HEK293T (cell line): Measurements from ENCODE around the gene SPAG16.

Experiments
- CTCF ChIA-PET: fragments of 350-600 bp; formaldehyde crosslinking; extraction: SDS; loops from one replicate; lab custom pipeline; 2021; ENCODE audit warnings: antibody characterized with exemption, inconsistent platforms; lab: Yijun Ruan, JAX
- POLR2A ChIA-PET: fragments of 350-600 bp; formaldehyde crosslinking; extraction: SDS; loops from one replicate; lab custom pipeline; 2020; ENCODE audit warnings: antibody characterized with exemption, inconsistent platforms; lab: Yijun Ruan, JAX
- DNase-seq: peaks from one replicate; pipeline ENCODE4 v3.0.0; 2012; ENCODE audit warnings: mixed read lengths; ENCODE audit errors: extremely low spot score
- ARNT ChIP-seq: fragments of 450-650 bp; IDR thresholded peaks from 2 replicates; pipeline ENCODE4 v1.6.1; 2017; ENCODE audit warnings: mild to moderate bottlenecking
- BHLHE40 ChIP-seq: fragments of 450-650 bp; IDR thresholded peaks from 2 replicates; pipeline ENCODE4 v1.6.1; 2016; ENCODE audit warnings: mild to moderate bottlenecking, moderate library complexity, borderline replicate concordance
- CTBP1 ChIP-seq: fragments of 450-650 bp; IDR thresholded peaks from 2 replicates; pipeline ENCODE4 v1.6.1; 2016; ENCODE audit warnings: borderline replicate concordance
- ELF4 ChIP-seq: fragments of 450-650 bp; IDR thresholded peaks from 2 replicates; pipeline ENCODE4 v1.6.1; 2017; ENCODE audit warnings: antibody characterized with exemption
- FOXA1 ChIP-seq: fragments of 450-650 bp; IDR thresholded peaks from 2 replicates; pipeline ENCODE4 v1.6.1; 2016; ENCODE audit warnings: mild to moderate bottlenecking
- FOXK2 ChIP-seq: fragments of 450-650 bp; IDR thresholded peaks from 2 replicates; pipeline ENCODE4 v1.6.1; 2016; ENCODE audit warnings: mild to moderate bottlenecking
- FOXM1 ChIP-seq: fragments of 450-650 bp; IDR thresholded peaks from 2 replicates; pipeline ENCODE4 v1.6.1; 2017; ENCODE audit warnings: mild to moderate bottlenecking, borderline replicate concordance
- HDGF ChIP-seq: fragments of 450-650 bp; IDR thresholded peaks from 2 replicates; pipeline ENCODE4 v1.6.1; 2017; ENCODE audit warnings: antibody characterized with exemption, borderline replicate concordance
- L3MBTL2 ChIP-seq: fragments of 450-650 bp; conservative IDR thresholded peaks from 2 replicates; pipeline ENCODE4 v1.6.1; 2016; ENCODE audit warnings: mild to moderate bottlenecking
- LEF1 ChIP-seq: fragments of 450-650 bp; IDR thresholded peaks from 2 replicates; pipeline ENCODE4 v1.6.1; 2017; ENCODE audit warnings: mild to moderate bottlenecking, borderline replicate concordance
- NFRKB ChIP-seq: fragments of 450-650 bp; IDR thresholded peaks from 2 replicates; pipeline ENCODE4 v1.6.1; 2016; ENCODE audit warnings: mild to moderate bottlenecking, moderate library complexity
- SP1 ChIP-seq: fragments of 450-650 bp; IDR thresholded peaks from 2 replicates; pipeline ENCODE4 v1.6.1; 2017
- SUZ12 ChIP-seq: fragments of 450-650 bp; IDR thresholded peaks from 2 replicates; pipeline ENCODE4 v1.6.1; 2016; ENCODE audit warnings: mild to moderate bottlenecking
- TARDBP ChIP-seq: fragments of 450-650 bp; IDR thresholded peaks from 2 replicates; pipeline ENCODE4 v1.6.1; 2016
- ZNF384 ChIP-seq: fragments of 450-650 bp; IDR thresholded peaks from 2 replicates; pipeline ENCODE4 v1.6.1; 2016
- TF ChIP-seq, protein P1 (sequence below): fragments of 450-650 bp; IDR thresholded peaks from 2 replicates; pipeline ENCODE4 v1.6.1; 2016

The SPAG16 gene

DNA sequence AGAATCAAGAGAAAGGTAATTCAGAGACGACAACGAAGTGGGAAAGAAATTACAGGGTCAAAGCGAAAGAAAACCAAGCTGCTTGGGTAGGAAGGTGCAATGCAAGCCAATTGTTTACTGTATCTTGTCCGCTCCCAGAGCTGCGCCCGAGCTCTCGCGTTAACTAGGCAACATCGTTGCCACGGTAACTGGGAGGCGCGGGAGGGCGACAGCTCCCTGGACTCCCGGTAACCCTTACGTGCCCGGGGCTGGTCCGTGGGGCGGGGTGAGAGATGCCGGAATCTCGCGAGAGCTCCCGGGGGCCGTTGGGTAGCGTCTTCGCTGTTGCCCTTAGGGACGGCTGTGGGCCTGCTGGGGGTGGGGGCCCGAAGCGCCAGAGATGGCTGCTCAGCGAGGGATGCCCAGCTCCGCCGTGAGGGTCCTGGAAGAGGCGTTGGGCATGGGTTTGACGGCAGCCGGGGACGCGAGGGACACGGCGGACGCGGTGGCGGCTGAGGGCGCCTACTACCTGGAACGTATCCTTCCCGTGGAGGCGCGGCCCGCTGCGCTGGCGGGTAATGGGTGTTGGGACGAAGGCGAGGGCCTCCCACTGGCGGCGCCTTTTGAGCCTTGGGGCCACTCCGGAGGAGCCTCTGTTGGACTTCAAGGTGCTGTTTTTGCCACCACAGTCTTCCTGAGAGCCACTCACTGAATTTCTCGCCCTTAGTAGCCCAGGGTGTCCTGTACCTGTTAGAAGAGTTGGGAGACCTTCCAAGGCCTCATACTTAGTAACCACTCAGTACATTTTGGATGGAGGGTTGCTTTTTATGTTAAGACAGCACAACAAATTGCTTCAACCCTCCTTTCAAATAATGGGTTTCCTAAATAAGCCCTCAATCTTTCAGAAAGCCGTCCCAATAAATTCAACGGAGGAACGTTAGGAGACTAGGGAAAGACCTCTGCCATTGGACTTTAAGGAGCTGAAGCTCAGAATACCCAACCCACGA lies at the start of gene SPAG16:
SPAG16 (plus strand) TSS at position 360 of the 986 bp plus-strand sequence.
- ChIA-PET POLR2A (interaction anchor here (0.7 to 0.8 kb wide), 5 partner anchors 10 to 1121 kb away, joined by 3 read pairs; no protein-coding TSS in a partner anchor), CTCF (no interaction called here)
- no peak for TF ChIP-seq FOXA1
- TF ChIP-seq L3MBTL2 = peak; percentile 69
- TF ChIP-seq FOXM1 = 0 out of 2 replicates have a peak, but pooled peaks have one; percentile 49
- peak; percentile 98 for DNase-seq

DNA sequence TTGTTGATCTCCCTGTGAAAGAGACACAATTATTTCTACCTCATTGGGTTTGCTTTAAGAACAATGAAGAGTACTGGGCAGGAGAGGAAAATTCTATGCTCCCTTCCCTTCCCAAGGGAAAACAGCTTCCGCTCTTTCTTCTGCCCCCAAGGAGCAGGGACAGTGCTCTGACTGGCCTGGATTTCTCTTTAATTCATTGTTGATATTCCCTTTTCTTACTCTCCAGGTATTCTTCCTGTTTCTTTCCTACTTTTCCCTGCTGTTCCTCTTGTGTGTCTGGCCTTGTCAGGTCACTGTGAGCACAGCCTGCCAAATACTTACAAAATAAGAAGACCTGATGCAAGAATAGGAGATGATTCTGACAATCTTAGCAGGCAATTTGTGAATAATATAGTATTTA lies 49.6 kb upstream of the SPAG16 start:
- DNase-seq = no peak

DNA sequence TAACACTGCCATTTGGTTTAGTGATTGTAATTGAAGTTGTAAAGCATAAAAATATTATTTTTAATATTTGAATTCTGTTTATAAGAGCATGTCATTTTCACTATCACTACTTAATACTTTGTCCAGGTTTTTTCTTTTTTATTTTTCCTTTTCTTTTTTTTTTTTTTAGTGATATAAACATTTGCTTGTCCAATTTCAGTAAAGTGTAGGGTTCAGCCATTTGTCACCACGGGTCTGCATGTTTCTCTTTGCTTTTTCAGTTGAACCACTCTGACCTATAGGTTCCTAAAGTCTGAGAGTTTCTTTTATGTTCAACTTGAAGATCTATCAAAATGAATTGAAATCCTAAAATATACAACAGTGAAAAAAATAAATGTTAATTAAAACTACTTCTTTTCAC lies 48.5 kb upstream of the SPAG16 start:
- TF ChIP-seq BHLHE40 = no peak
- no peak for TF ChIP-seq FOXK2
- TF ChIP-seq TARDBP = no peak
- TF ChIP-seq HDGF = no peak
- TF ChIP-seq NFRKB = no peak
- TF ChIP-seq ELF4 = no peak
- no peak for TF ChIP-seq SP1
- TF ChIP-seq LEF1 = no peak
- TF ChIP-seq FOXA1 = no peak
- TF ChIP-seq CTBP1 = no peak
- TF ChIP-seq, protein P1, sequence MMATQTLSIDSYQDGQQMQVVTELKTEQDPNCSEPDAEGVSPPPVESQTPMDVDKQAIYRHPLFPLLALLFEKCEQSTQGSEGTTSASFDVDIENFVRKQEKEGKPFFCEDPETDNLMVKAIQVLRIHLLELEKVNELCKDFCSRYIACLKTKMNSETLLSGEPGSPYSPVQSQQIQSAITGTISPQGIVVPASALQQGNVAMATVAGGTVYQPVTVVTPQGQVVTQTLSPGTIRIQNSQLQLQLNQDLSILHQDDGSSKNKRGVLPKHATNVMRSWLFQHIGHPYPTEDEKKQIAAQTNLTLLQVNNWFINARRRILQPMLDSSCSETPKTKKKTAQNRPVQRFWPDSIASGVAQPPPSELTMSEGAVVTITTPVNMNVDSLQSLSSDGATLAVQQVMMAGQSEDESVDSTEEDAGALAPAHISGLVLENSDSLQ = no peak
- no peak for TF ChIP-seq ZNF384
- no peak for TF ChIP-seq FOXM1
- TF ChIP-seq L3MBTL2 = no peak
- TF ChIP-seq ARNT = no peak
- TF ChIP-seq SUZ12 = no peak
- CTCF ChIA-PET = no interaction called here
- POLR2A ChIA-PET = no interaction called here
- DNase-seq = no peak

More for the DNA sequence above, 49.6 kb upstream of the SPAG16 start:
- TF ChIP-seq ARNT (no peak), BHLHE40 (no peak), NFRKB (no peak), ZNF384 (no peak), SUZ12 (no peak), FOXM1 (no peak), HDGF (no peak), FOXA1 (no peak), TARDBP (no peak), FOXK2 (no peak), LEF1 (no peak), L3MBTL2 (no peak), ELF4 (no peak), CTBP1 (no peak), SP1 (no peak)
- TF ChIP-seq, protein P1 = no peak
- CTCF ChIA-PET = no interaction called here
- POLR2A ChIA-PET = no interaction called here

DNA sequence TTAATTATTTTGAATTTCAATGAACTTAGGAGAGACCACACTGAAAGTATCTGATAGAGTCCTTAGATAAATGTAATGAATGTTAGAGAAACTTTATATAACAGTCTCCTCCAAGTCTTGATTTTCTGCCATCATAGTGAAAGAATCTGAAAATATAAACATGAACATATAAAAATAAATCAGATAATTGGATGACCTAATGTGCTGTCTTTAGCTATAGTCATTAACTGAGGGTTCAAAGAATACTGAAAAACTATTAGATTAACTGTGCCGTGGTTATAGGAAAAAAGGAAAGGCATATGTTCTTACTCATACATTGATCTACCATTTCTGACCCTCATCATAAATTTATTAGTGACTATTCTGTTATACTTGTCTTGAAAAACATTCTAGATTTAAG lies 47.0 kb upstream of the SPAG16 start:
- DNase-seq = no peak
- TF ChIP-seq SUZ12 = no peak
- no peak for TF ChIP-seq L3MBTL2
- ChIA-PET POLR2A (no interaction called here), CTCF (no interaction called here)

DNA sequence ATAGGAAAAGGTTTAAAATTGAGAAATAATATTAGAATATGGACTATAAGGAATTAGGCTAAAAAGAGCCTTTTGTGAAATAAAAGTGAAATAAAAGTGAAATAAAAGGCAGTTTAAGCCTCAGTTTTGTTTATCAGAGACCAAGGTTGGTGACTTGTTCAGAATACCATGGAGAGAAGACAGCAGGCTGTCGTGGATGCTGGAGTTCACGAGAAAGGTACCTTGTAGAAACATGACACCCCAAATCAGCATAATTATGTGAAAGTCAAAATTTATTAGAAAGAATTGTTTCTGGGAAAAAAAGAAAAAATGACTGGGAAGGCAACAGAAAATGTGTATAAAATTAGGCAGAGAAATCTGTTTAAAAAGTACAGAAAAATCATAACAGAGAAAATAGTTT lies 46.5 kb upstream of the SPAG16 start:
- POLR2A ChIA-PET = no interaction called here
- DNase-seq = no peak
- CTCF ChIA-PET = no interaction called here
- TF ChIP-seq NFRKB (no peak), FOXA1 (no peak), CTBP1 (no peak), HDGF (no peak), ARNT (no peak), L3MBTL2 (no peak), FOXM1 (no peak), SUZ12 (no peak), SP1 (no peak)
- TF ChIP-seq, protein P1 = no peak

DNA sequence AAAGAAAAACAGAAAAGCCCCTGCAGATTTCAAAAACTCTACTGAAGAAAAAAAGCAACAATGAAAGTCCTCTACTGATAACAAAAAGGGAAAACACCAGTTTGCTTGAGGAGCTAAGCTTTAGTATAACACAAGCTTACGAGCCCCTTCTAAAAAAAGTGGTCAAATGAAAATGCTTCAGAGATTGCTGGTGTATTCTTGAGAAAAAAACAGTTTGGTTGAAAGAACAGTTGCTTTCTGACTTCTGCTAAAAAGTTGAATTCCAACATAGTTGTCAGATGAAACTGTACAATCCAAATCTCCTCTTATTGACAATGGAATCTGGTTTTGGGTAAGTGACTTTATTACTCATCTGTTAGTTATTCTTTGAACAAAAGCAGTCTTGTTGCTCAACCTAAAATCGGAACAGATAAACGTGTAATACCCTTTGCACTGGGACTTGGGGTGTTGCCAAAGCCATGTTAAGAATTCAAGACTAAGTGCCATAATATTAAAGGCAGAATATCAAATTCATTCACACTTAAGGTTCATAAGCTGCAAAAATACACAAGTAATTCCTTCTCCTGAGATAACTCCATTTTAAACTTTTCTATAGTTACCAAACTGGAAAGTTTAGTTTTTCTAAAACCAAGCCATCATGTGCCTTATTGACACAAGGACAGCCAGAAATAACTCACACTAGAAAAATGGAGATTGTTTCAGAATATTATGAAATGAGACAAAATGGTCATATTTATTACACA lies 45.3 kb upstream of the SPAG16 start:
- DNase-seq = no peak
- ChIA-PET CTCF (no interaction called here), POLR2A (no interaction called here)
- TF ChIP-seq BHLHE40 (no peak), ZNF384 (no peak), FOXA1 (no peak), TARDBP (no peak), LEF1 (no peak), NFRKB (no peak), SP1 (no peak), ELF4 (no peak), L3MBTL2 (no peak), FOXK2 (no peak), SUZ12 (no peak), HDGF (no peak), CTBP1 (no peak), ARNT (no peak), FOXM1 (no peak)
- TF ChIP-seq, protein P1 = no peak
